CD4-positive, alpha-beta T cell treated with Interleukin-6 for 4 hours (primary cell): ENCODE results near the gene KDM5C.

Source experiments
- DNase-seq: peaks from one replicate; pipeline ENCODE4 v3.0.0-alpha.2; 2020; ENCODE audit warnings: mixed read lengths

KDM5C gene

DNA sequence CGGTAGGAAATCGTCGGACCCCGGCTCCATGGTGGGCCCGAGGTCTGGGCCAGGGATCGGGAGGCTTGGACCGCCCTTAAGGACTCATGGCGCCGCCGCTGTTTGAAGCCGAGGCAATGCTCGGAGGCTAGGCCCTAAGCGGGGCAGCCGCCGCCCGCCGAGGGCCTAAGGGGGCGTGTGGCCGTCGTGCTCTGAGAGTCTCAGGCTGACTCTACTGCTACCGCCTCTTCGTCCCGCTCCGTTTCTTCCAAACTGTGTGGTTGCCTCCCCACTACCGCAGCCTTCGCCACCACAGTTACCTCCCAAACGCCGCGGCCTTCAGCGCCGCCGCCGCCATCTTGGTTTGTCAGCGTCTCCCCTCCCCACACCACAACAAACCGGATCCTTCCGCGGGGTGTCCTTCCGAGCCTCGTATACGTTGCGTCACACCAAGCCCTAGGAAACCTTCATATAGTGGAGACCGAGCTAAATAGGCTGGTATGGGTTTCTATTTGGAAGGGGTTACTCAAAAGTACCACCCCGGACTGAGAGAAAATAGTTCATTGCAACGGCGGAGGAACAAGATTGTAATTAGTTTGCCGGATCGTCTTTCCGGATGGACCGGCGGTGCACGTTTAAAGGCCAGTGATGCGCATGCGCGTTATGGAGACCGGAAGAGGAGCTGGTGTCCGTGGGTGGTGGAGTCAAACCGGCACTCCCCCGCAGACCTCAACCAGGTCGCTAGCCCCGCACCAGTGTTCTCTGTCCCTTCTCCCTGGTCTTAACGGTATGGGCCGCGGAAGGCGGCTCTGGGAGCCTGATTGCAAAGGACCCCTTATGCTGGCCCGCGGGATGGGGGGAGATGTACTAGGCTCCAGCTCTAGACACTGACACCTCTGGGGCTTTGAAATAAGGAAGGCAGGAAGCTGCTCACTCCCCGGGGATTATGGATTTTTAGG is at the start of gene KDM5C:
Gene KDM5C (minus strand): TSS at position 348 of the 938 bp plus-strand sequence. CDS start 318 bp downstream, at position 30.
- DNase-seq: peak; percentile 94

GRCh38 chrX:53272808-53273337 is 47.9 kb upstream of the KDM5C start:
- no peak for DNase-seq

GRCh38 chrX:53269536-53270107 is 44.6 kb upstream of the KDM5C start:
- DNase-seq: no peak

DNA sequence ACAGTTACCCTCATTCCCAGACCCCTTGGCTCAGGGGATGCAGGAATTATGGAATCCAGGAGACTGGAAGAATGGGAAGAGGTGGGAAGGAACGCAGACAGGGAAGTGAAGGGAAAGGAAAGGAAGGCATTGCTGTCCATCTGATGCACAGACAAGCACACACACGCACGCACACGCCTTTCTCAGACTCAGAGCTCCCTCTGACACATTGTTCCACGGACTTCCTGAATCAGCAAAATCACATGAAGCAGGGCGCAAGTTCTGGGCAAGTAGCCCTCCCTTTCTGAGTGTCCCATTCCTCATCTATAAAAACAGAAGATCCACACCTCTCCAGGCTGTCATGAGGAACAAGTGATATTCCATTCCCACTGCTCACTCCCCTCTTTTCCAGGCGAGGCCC is 43.2 kb upstream of the KDM5C start:
- DNase-seq: no peak

DNA sequence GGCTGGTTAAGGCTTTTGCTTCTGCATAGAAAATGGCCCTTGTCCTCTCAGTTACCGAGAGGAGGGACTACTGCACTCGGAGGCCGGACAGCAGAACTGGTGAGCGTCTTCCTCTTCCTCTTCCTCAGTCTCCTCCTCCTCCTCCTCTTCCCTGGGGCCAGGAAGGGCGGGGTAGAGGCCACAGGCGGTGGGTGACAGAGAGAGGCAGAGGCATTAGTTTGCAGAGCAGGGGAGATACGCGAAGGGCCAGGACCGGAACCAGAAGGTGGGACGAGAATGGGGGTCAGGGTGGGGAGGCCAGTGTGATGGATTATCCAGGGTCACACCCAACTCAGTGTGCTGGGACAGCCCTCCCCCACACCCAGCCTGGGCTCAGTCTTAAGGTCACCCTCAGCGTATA is 41.9 kb upstream of the KDM5C start:
- no peak for DNase-seq

DNA sequence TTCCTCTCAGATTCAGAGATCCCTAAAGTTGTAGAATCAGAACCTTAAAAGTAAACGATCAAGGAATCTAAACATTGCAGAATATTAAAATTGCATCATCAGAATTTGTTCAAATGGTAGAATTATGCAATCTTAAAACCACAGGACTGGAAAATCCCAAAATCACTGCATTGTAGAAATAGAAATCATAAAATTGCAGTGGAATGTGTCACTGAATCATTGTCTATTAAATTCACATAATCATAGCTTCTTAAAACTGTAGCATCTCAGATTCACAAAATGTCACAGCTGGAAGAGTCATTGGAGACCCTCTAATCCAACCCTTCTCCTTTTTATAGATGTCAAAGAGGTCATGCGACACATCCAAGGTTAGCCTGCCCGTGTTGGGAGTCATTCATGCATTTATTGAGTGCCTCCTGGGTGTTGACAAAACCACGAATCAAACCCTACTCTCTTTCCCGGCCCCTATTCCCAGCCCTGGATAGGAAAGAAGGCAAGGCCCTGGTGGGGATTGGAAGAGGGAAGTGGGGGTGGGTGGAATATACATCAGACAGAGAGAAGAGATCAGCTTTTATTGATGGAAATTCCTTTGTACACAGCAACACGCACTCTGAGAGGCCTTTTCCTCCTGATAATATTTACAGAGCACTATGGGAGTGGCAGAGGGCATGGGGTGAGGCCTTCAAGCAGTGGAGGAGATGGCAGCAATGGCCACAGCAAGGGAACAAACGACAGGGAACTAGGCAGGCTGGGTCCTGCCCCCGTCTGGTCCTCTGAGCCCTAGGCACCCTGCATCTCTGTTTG is 41.0 kb upstream of the KDM5C start:
- DNase-seq: no peak

- peak; percentile 20 for DNase-seq
Measured at GRCh38 chrX:53263597-53264094, 38.6 kb upstream of the KDM5C start.

- no peak for DNase-seq
Measured at GRCh38 chrX:53262918-53263394, 37.9 kb upstream of the KDM5C start.

DNA sequence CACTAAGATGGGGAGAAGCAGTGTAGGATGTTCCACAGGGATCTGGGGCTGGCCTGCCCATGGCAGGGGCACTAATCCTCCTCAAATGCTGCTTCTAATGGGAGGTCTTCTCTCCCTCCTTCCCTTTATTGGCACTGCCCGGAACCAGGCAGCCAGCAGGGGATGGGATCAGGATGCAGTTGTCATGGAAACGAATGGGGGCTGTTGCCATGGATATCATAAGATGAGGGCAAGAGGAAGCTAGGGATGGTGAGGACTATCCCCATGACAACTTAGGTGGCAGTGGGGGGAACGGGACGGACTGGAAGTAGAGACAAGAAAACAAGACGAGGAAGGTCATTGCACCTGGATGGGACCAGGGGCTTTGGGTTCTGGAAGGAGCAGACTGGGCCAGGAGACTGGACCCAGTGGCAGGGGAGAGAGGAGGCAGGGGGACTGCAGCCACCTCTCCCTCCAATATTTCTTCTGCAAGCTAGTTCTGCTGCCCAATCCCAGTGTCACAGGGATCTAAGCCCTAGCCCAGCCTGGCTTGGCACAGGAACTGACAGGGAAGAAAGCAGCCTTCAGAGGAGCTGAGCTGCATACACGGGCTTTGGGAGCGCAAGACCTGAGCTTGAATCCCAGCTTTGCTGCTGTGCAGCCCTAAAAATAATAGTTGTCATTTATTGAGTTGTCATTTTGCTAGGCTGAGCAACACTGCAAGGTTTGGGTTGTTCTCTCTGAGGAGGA is 37.3 kb upstream of the KDM5C start:
- DNase-seq: no peak

DNA sequence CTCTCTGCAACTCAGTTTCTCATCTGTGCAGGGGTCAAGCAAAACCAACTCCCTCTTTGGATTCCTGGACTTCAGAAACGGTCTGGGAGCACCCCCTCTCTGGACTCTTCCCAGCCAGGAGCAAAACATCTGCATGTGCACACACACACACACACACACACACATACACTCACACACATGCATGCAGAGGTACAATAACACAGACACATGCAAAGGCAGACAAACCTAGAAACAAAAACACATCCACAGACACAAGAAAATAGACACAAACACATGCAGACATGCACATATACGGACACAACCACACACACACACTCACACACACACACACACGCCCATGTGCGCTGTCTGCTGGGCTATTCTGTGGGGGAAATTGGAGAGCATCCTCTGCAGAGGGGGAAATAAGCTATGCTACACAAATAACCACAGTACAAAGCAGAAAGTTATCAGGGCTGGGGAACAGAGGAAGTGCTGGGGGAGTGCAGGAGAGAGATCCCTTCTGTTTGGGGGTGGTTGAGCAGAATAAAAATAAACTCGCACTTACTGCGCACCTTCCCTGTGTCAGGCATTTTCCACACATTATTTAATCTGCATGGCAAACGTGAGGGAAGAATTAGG is 36.5 kb upstream of the KDM5C start:
- no peak for DNase-seq

- no peak for DNase-seq
Measured at GRCh38 chrX:53260836-53261235, 35.8 kb upstream of the KDM5C start.

DNA sequence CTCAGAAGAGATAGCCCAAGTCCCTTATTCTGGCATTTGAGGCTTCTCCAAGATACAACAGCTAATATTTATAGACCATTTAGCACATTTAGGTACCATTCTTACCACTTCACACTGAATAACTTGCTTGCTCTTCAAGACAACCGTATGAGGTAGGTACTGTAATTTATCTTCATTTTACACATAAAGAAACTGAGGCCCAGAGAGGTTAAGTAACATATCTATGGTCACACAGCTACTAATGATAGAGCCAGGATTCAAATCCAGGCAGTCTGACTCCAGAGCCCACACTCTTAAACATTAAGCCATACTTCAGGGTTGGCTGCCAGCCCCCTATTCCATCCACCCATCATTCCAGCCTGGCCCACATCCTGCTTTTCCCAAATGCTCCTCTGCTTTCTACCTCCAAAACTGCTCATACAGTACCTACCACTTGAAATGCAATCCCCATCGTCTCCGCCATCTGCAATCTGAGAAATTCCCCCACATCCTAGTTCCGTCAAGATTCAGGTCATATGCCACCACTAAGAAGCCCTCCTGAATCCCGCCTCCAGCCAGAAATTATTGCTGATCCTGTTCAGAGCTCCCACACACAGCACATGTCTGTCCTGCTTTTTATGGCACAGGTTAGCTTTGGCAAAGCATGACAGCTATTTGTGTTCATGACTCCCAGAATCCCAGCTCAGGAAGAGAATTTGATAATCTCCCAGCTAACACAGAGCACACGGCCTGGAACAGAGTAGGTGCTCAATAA is 32.8 kb upstream of the KDM5C start:
- DNase-seq: no peak

GRCh38 chrX:53257166-53257565 is 32.2 kb upstream of the KDM5C start:
- DNase-seq: no peak

DNA sequence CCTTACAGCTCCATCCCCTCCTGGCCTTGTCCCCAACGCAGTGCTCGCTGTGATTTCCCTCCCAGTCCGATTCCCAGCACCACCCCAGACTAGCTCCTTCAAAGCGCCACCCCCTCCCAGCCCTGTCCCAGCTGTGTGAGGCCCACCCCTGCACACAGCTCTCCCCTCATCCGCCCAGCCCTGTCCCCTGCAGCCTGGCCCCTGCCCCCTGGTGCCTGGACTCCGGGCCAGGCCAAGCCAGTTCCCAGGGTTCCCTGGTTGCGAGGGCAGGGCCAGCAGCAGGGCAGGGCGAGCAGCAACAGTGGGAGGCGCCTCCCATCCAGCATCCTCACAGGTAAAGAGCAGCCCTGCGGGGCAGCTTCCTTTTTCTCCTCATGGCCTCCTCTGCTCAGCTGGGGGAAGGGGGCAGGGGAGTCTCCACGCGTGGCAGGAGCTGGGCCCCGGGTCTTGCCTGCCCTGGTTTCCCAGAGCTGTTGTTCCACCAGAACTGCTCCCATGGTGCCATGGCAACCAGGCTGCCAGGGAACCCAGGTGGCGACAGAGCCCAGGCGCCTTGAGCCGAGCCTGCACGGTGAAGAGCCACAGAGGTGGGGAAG is 31.5 kb upstream of the KDM5C start:
- DNase-seq: no peak

- DNase-seq: no peak
Measured at GRCh38 chrX:53255738-53256191, 30.8 kb upstream of the KDM5C start.

GRCh38 chrX:53254570-53255461 is 29.8 kb upstream of the KDM5C start:
- no peak for DNase-seq

DNA sequence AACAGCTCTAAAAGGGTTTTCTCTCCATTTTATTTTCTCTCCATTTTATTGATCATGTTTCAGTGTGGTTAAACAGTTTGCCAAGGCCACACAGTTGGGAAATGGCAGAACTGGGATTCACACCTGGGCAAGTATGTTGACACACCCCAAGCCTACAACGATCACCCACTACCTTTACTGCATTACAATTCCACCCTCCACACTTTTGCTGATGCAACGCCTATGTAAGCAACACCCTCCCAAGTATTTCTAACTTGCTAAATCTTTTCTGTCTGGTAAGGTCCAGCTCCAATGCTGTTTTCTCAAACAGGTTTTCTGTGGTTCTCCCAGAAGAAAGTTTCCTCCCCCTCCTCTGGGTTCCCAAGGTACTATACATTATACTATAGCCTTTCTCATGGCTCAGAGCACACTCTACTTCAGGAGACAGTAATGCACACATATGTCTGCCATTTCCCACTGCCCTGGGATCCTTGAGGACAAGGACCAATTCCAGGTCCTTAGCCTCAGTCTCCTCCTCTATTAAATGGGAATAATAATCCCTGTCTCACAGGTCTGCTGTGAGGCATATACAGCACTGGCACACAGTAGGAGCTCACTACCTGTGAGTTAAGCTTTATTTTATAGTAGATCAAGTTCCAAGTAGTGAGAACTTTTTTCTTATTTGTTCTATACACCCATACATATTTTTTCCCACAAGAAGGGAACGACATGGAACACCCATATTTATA is 28.4 kb upstream of the KDM5C start:
- DNase-seq: no peak

- DNase-seq: no peak
Measured at GRCh38 chrX:53251307-53251706, 26.3 kb upstream of the KDM5C start.

DNA sequence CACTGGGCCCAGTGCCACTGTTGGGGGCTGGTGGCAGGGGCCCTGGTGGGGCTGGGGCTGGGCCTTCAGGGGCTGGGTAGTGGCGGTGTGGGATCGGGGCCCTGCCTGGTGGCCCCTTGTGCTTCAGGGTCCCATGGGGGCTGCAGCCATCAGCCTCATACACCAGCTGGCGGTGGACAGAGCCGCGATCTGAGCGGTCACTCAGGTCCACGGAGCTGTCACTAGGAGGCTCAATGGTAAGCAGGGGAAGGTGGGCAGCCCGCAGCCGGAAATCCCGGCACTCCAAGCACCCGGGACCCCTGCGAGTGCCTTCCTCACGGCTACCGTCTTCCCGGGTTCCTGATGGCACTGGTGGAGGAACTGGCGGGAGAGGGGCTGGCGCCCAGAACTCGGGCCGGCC is 25.5 kb upstream of the KDM5C start:
- DNase-seq: no peak
